HepG2 (cell line): Measurements from ENCODE around the gene STRN4. TPM values are rescaled to one million over a fixed set of nuclear protein-coding genes. Genes with fewer than 3 reads are reported as not detected.

ENCODE experiments used
- ARID2 ChIP-seq: sonication (generic); formaldehyde crosslinking; IDR thresholded peaks from 2 replicates; pipeline ENCODE4 v1.8.1; 2022; ENCODE audit warnings: mild to moderate bottlenecking, missing genetic modification reagents, borderline replicate concordance
- ELF1 ChIP-seq: sonication (generic); formaldehyde crosslinking; IDR thresholded peaks from 2 replicates; pipeline ENCODE4 v1.4.0; 2020; ENCODE audit warnings: missing genetic modification reagents
- FOSL2 ChIP-seq: sonication (generic); formaldehyde crosslinking; IDR thresholded peaks from 2 replicates; pipeline ENCODE4 v1.4.0; 2020; ENCODE audit warnings: missing genetic modification reagents
- GATA4 ChIP-seq: sonication (generic); IDR thresholded peaks from 2 replicates; pipeline ENCODE4 v1.6.1; 2016; ENCODE audit warnings: antibody characterized with exemption, low read depth, borderline replicate concordance
- HDAC6 ChIP-seq: fragments of 200-600 bp; sonication (generic); IDR thresholded peaks from 2 replicates; pipeline ENCODE4 v1.7.0; 2017; ENCODE audit warnings: mild to moderate bottlenecking, antibody characterized with exemption, low read length, low read depth
- IRF2 ChIP-seq: IDR thresholded peaks from 2 replicates; pipeline ENCODE4 v1.6.1; 2018; ENCODE audit warnings: missing genetic modification reagents, missing compliant biosample characterization
- KDM1A ChIP-seq: IDR thresholded peaks from 2 replicates; pipeline ENCODE4 v1.6.1; 2016; ENCODE audit warnings: missing compliant biosample characterization
- NFIC ChIP-seq: IDR thresholded peaks from 2 replicates; pipeline ENCODE4 v1.6.1; 2012; ENCODE audit warnings: mild to moderate bottlenecking, low read length, inconsistent platforms
- SRSF1 ChIP-seq: fragments of 200-400 bp; formaldehyde crosslinking; optimal IDR thresholded peaks from 2 replicates; pipeline ENCODE3; 2017; ENCODE audit warnings: mild to moderate bottlenecking, low read depth, low read length, moderate library complexity
- STAT5B ChIP-seq: sonication (generic); formaldehyde crosslinking; IDR thresholded peaks from 2 replicates; pipeline ENCODE4 v1.4.0; 2020; ENCODE audit warnings: missing genetic modification reagents
- SYNCRIP ChIP-seq: fragments of 200-400 bp; formaldehyde crosslinking; IDR thresholded peaks from 2 replicates; pipeline ENCODE4 v1.6.1; 2018; ENCODE audit warnings: mild to moderate bottlenecking, low read depth, low read length; ENCODE audit not compliant: insufficient read depth
- ZKSCAN8 ChIP-seq: IDR thresholded peaks from 2 replicates; pipeline ENCODE4 v1.6.1; 2016; ENCODE audit warnings: borderline replicate concordance, missing genetic modification reagents, missing compliant biosample characterization
- ZNF572 ChIP-seq: sonication (generic); formaldehyde crosslinking; IDR thresholded peaks from 2 replicates; pipeline ENCODE4 v1.5.1; 2020; ENCODE audit warnings: mild to moderate bottlenecking, missing genetic modification reagents
- ZNF672 ChIP-seq: sonication (generic); formaldehyde crosslinking; IDR thresholded peaks from 2 replicates; pipeline ENCODE4 v1.8.1; 2022; ENCODE audit warnings: missing genetic modification reagents
- ZNF775 ChIP-seq: sonication (generic); formaldehyde crosslinking; IDR thresholded peaks from 2 replicates; pipeline ENCODE4 v1.4.0; 2020; ENCODE audit warnings: missing genetic modification reagents, mild to moderate bottlenecking, moderate library complexity, borderline replicate concordance
- polyA plus RNA-seq, 8 experiments: library from polyadenylated mRNA; depleted of rRNA in 3 of 8; stranded (reverse) in 7 of 8; unstranded in 1 of 8; fragments of >200 nt; fragmentation: Illumina TruSeq in 4 of 8; extraction: Trizol in 4 of 8; gene quantifications; 2 replicates each; pipeline versions ENCODE4 v1.2.1 to v1.2.3, GENCODE V29; 2011 to 2016; ENCODE audit warnings: low read depth in 4 of 8, missing spikeins in 1 of 8, mixed read lengths in 1 of 8; ENCODE audit not compliant: insufficient read depth in 1 of 8
- total RNA-seq, 5 experiments: library from RNA; depleted of rRNA; stranded (reverse); fragments of >200 nt; fragmentation: Illumina TruSeq; extraction: Trizol; gene quantifications; 2 replicates each; pipeline ENCODE4 v1.2.3, GENCODE V29; 2016; ENCODE audit warnings: low read depth in 1 of 5
- TF ChIP-seq, protein P1 (sequence below): sonication (generic); formaldehyde crosslinking; IDR thresholded peaks from 2 replicates; pipeline ENCODE4; 2020; ENCODE audit warnings: missing genetic modification reagents, mild to moderate bottlenecking, borderline replicate concordance
- TF ChIP-seq, protein P2 (sequence below): sonication (generic); formaldehyde crosslinking; conservative IDR thresholded peaks from 2 replicates; pipeline ENCODE4 v1.8.1; 2023; ENCODE audit warnings: missing genetic modification reagents
- TF ChIP-seq, protein P3 (sequence below): sonication (generic); formaldehyde crosslinking; IDR thresholded peaks from 2 replicates; pipeline ENCODE4 v1.5.1; 2020; ENCODE audit warnings: mild to moderate bottlenecking, missing genetic modification reagents, moderate library complexity
- TF ChIP-seq, protein P4 (sequence below): IDR thresholded peaks from 2 replicates; pipeline ENCODE4 v1.6.1; 2016; ENCODE audit warnings: missing compliant biosample characterization, missing genetic modification reagents, borderline replicate concordance

Gene STRN4
- total and polyA plus RNA-seq, 2 of the 13 experiments (the other 11 are each of a cell fraction or from before 2014, with no cell fraction given), result 43.1 to 57.3 TPM

DNA sequence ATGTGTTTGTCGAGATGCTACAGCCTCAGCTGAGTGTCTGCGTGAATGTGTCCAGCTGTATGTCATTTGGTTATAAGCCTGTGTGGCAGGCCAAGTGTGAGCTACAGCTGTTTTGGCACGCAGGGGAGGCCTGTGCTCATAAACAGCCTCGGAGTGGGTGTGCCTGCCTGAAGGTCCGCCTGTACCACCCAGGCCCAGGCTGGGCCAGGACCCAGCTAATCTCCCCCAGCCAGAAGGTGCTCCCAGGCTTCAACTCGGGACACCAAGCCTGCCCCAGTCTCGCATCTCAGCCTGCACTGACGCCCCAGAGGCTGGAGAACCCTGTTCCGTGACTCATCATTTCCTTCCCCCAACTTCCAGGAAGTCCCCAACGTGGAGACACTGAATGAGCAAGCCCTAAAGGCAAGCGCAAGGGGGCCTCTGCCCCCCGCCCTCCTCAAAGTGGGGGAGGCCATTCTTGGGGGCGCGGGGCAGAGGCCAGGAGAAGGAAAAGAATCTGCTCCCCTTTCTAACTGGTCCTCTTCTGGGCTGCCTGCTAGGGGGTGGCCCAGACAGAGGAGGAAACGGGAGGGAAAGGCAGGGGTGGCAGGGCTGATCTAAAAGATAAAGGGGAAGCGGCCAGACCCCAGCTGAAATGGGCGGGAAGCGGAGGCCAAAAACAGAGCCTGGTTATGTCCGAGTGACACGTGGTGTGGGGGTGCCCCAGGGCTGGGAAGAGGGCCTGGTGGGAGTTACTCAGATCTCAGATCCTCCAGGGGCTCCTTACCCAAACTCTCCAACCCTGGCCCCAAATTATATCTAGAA is 40.2 kb upstream of the STRN4 start (continued):
- TF ChIP-seq, protein P1, sequence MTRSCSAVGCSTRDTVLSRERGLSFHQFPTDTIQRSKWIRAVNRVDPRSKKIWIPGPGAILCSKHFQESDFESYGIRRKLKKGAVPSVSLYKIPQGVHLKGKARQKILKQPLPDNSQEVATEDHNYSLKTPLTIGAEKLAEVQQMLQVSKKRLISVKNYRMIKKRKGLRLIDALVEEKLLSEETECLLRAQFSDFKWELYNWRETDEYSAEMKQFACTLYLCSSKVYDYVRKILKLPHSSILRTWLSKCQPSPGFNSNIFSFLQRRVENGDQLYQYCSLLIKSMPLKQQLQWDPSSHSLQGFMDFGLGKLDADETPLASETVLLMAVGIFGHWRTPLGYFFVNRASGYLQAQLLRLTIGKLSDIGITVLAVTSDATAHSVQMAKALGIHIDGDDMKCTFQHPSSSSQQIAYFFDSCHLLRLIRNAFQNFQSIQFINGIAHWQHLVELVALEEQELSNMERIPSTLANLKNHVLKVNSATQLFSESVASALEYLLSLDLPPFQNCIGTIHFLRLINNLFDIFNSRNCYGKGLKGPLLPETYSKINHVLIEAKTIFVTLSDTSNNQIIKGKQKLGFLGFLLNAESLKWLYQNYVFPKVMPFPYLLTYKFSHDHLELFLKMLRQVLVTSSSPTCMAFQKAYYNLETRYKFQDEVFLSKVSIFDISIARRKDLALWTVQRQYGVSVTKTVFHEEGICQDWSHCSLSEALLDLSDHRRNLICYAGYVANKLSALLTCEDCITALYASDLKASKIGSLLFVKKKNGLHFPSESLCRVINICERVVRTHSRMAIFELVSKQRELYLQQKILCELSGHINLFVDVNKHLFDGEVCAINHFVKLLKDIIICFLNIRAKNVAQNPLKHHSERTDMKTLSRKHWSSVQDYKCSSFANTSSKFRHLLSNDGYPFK (CRISPR knock-in tag), result no peak
- TF ChIP-seq ELF1 (peak; percentile 80), IRF2 (CRISPR knock-in tag) (no peak), STAT5B (CRISPR knock-in tag) (no peak), ZNF672 (no peak), HDAC6 (no peak), SYNCRIP (no peak), ZNF775 (no peak), SRSF1 (peak; percentile 96), GATA4 (no peak), ARID2 (CRISPR knock-in tag) (no peak), ZKSCAN8 (CRISPR knock-in tag) (no peak), ZNF572 (CRISPR knock-in tag) (no peak), KDM1A (CRISPR knock-in tag) (no peak), FOSL2 (CRISPR knock-in tag) (peak; percentile 92), NFIC (no peak)
- TF ChIP-seq, protein P2, sequence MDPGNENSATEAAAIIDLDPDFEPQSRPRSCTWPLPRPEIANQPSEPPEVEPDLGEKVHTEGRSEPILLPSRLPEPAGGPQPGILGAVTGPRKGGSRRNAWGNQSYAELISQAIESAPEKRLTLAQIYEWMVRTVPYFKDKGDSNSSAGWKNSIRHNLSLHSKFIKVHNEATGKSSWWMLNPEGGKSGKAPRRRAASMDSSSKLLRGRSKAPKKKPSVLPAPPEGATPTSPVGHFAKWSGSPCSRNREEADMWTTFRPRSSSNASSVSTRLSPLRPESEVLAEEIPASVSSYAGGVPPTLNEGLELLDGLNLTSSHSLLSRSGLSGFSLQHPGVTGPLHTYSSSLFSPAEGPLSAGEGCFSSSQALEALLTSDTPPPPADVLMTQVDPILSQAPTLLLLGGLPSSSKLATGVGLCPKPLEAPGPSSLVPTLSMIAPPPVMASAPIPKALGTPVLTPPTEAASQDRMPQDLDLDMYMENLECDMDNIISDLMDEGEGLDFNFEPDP (CRISPR knock-in tag), result no peak
- TF ChIP-seq, protein P3, sequence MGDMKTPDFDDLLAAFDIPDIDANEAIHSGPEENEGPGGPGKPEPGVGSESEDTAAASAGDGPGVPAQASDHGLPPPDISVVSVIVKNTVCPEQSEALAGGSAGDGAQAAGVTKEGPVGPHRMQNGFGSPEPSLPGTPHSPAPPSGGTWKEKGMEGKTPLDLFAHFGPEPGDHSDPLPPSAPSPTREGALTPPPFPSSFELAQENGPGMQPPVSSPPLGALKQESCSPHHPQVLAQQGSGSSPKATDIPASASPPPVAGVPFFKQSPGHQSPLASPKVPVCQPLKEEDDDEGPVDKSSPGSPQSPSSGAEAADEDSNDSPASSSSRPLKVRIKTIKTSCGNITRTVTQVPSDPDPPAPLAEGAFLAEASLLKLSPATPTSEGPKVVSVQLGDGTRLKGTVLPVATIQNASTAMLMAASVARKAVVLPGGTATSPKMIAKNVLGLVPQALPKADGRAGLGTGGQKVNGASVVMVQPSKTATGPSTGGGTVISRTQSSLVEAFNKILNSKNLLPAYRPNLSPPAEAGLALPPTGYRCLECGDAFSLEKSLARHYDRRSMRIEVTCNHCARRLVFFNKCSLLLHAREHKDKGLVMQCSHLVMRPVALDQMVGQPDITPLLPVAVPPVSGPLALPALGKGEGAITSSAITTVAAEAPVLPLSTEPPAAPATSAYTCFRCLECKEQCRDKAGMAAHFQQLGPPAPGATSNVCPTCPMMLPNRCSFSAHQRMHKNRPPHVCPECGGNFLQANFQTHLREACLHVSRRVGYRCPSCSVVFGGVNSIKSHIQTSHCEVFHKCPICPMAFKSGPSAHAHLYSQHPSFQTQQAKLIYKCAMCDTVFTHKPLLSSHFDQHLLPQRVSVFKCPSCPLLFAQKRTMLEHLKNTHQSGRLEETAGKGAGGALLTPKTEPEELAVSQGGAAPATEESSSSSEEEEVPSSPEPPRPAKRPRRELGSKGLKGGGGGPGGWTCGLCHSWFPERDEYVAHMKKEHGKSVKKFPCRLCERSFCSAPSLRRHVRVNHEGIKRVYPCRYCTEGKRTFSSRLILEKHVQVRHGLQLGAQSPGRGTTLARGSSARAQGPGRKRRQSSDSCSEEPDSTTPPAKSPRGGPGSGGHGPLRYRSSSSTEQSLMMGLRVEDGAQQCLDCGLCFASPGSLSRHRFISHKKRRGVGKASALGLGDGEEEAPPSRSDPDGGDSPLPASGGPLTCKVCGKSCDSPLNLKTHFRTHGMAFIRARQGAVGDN, result peak; percentile 77
- TF ChIP-seq, protein P4, sequence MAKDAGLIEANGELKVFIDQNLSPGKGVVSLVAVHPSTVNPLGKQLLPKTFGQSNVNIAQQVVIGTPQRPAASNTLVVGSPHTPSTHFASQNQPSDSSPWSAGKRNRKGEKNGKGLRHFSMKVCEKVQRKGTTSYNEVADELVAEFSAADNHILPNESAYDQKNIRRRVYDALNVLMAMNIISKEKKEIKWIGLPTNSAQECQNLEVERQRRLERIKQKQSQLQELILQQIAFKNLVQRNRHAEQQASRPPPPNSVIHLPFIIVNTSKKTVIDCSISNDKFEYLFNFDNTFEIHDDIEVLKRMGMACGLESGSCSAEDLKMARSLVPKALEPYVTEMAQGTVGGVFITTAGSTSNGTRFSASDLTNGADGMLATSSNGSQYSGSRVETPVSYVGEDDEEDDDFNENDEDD (CRISPR knock-in tag), result peak; percentile 23; the same call in 1 of the 2 replicates
